Tibial nerve (tissue), 3 donors: ENCODE results near the gene MAP3K7.

ENCODE experiments used
- CTCF ChIP-seq, 5 experiments: fragments of 200-600 bp in 3 of 5; fragments of 450-650 bp in 2 of 5; sonication (generic) in 3 of 5; IDR thresholded peaks; one replicate each; pipeline ENCODE4 v1.5.1; 2016 to 2019; ENCODE audit warnings: antibody characterized with exemption in 5 of 5, mild to moderate bottlenecking in 3 of 5, moderate library complexity in 2 of 5
- POLR2A ChIP-seq, 2 donors: fragments of 450-650 bp; IDR thresholded peaks; one replicate each; pipeline ENCODE4 v1.6.1; 2017; ENCODE audit warnings: antibody characterized with exemption in 2 of 2, mild to moderate bottlenecking in 2 of 2, moderate library complexity in 2 of 2

- no peak for TF ChIP-seq POLR2A (IDR thresholded peaks at IDR 0.05)
- no peak for TF ChIP-seq CTCF (IDR thresholded peaks at IDR 0.05)
Observed at GRCh38 chr6:90468859-90469258, 118.0 kb downstream of the MAP3K7 start.
